Measurements from ENCODE around the gene CCDC85C. TPM values are rescaled to one million over a fixed set of nuclear protein-coding genes. Genes with fewer than 3 reads are reported as not detected.
A peak's percentile ranks its signal among the peaks of the same experiment; 100 is the strongest.

CCDC85C gene
- total RNA-seq, 1 donor from 2014 or later = 49.1 TPM

DNA sequence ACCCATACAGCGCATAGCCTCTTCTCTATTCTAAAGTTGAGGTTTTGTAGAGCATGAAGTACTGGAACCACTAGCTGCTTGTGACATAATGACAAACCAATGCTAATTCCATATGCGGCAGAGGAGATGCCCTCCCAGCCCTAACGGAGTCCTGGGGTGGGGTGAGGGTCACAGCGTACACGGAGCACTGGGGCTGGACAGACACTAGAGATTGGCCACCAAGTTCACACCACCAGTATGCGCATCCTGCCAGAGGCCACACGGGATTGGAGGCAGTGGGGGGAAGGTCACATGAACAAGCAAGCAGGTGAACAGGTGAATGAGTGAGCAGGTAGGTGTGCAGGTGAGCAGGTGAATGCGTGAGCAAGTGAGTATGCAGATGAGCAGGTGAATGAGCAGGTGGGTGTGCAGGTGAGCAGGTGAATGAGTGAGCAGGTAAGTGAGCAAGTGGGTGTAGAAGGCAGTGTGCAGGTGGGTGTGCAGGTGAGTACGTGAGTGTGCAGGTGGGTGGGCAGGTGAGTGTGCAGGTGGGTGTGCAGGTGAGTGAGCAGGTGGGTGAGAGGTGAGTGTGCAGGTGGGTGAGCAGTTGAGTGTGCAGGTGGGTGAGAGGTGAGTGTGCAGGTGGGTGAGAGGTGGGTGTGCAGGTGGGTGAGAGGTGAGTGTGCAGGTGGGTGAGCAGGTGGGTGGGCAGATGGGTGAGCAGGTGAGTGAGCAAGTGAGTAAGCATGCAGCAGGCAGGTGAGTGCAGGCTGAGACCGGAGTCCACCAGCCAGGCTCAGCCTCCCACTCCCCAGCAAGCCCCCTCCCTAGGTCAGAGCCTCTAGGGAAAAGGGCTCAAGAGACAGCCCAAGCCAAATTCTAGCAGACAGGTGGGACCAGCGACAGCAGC lies 52.7 kb downstream of the CCDC85C start:
- Mint-ChIP-seq H3K4me1 (ENCODE audit: unreplicated experiment) (peaks cover 50% of the 10 kb centered on the region), H3K4me3 (peak overlapping the region; percentile 15)
- TF ChIP-seq, protein P1, sequence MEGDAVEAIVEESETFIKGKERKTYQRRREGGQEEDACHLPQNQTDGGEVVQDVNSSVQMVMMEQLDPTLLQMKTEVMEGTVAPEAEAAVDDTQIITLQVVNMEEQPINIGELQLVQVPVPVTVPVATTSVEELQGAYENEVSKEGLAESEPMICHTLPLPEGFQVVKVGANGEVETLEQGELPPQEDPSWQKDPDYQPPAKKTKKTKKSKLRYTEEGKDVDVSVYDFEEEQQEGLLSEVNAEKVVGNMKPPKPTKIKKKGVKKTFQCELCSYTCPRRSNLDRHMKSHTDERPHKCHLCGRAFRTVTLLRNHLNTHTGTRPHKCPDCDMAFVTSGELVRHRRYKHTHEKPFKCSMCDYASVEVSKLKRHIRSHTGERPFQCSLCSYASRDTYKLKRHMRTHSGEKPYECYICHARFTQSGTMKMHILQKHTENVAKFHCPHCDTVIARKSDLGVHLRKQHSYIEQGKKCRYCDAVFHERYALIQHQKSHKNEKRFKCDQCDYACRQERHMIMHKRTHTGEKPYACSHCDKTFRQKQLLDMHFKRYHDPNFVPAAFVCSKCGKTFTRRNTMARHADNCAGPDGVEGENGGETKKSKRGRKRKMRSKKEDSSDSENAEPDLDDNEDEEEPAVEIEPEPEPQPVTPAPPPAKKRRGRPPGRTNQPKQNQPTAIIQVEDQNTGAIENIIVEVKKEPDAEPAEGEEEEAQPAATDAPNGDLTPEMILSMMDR (conservative IDR thresholded peaks at IDR 0.05) = no peak

DNA sequence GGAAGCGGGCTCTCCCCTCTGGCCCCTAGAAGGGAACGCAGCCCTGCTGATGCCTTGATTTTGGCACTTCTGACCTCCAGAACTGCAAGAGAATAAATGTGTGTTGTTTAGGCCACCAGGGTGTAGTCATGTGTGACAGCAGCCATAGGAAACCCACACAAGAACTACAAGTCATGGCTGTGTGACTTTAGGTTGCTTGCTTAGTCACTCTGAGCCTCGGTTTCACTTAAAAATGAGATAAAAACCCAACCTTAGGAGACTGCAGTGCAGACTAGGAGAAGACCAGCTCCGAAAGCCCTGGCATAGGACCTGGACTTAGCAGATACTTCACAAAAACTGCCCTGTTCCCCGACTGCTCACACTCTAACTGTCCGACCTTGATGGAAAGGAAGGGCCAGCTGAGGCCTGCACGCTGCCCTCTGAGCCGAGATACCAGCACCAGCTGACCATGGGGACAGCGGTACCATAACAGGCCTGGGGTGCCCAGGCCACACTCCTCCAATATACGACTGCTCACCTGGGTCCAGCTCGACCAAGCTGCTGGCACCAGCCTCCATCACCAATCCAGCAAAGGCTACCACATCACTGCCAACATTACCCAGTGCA lies 53.5 kb downstream of the CCDC85C start:
- Mint-ChIP-seq H3K36me3 (no peaks in the 10 kb centered on the region), H3K27me3 (no peaks in the 10 kb centered on the region), H3K4me3 (peak overlapping the region; percentile 15), H3K4me1 (ENCODE audit: unreplicated experiment) (peaks cover 54% of the 10 kb centered on the region), H3K9me3 (no peaks in the 10 kb centered on the region), H3K27ac (peak overlapping the region; percentile 82)
- TF ChIP-seq, protein P1 (conservative IDR thresholded peaks at IDR 0.05) = no peak
- DNase-seq (ENCODE audit: extremely low spot score, unreplicated experiment) = no peak

More for the DNA sequence above, 52.7 kb downstream of the CCDC85C start:
- Mint-ChIP-seq H3K27me3 (no peaks in the 10 kb centered on the region), H3K9me3 (no peaks in the 10 kb centered on the region), H3K36me3 (no peaks in the 10 kb centered on the region), H3K27ac (peak overlapping the region; percentile 82)
- no peak for DNase-seq (ENCODE audit: extremely low spot score, unreplicated experiment)

DNA sequence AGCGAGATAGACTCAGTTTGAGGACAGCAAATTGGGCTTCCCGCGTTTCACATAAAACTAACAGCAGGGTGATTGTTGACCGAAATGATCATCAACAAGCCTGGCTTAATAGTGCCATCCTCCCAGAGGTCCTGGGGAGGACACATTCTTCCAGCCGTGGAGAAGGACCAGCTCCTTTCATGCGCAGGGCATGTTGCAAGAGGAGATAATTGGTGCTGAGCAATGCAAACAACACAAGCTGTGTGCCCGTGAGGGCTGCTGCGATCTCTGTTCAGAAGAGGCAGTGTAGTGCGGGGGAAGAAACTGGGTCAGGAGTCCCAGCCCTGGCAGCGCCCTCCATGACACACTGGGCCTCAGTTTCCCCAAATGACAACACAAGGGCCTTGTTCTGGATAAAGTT lies 54.3 kb downstream of the CCDC85C start:
- H3K4me1 Mint-ChIP-seq (ENCODE audit: unreplicated experiment) = peaks cover 59% of the 10 kb centered on the region
- peak overlapping the region; percentile 31 for H3K4me3 Mint-ChIP-seq
- no peaks in the 10 kb centered on the region for H3K36me3 Mint-ChIP-seq
- TF ChIP-seq, protein P1 (conservative IDR thresholded peaks at IDR 0.05) = no peak
- no peaks in the 10 kb centered on the region for H3K9me3 Mint-ChIP-seq
- no peak overlapping the region for H3K27ac Mint-ChIP-seq
- DNase-seq (ENCODE audit: extremely low spot score, unreplicated experiment) = no peak
- no peaks in the 10 kb centered on the region for H3K27me3 Mint-ChIP-seq

DNA sequence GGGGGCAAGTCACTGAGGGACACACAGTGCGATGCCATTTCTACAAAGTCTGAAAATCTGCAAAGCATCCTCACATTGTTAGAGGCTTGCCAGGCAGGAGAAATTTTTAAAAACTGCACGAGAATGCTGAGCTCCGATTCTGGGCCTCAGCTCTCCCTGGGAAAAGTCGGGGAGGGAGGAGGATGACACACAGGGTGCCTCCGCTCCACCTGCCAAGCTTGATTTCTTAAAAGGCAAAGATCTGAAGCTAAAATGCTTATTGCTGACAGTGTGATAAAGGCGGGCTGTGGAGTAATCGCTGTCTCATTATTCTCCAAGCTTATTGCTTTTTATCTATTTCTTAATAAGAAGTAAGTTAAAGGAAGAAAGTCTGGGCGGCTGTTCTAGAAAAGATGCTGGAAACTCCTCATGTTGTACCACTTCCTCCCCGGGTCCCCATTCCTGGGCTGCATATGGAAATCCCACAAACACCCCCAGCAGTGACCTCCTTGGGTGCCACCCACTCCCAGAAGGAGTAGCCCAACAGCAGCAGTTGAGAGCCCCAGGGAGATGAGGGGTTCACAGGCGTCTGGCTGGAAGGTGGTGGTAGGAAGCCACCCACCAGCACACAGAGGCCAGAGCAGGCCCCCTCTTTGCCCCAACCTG lies 55.0 kb downstream of the CCDC85C start:
- H3K27me3 Mint-ChIP-seq = no peaks in the 10 kb centered on the region
- H3K4me3 Mint-ChIP-seq = no peak overlapping the region
- no peak for DNase-seq (ENCODE audit: extremely low spot score, unreplicated experiment)
- peaks cover 64% of the 10 kb centered on the region for H3K4me1 Mint-ChIP-seq (ENCODE audit: unreplicated experiment)
- no peaks in the 10 kb centered on the region for H3K9me3 Mint-ChIP-seq
- H3K27ac Mint-ChIP-seq = no peak overlapping the region
- TF ChIP-seq, protein P1 (conservative IDR thresholded peaks at IDR 0.05) = no peak
- H3K36me3 Mint-ChIP-seq = no peaks in the 10 kb centered on the region

DNA sequence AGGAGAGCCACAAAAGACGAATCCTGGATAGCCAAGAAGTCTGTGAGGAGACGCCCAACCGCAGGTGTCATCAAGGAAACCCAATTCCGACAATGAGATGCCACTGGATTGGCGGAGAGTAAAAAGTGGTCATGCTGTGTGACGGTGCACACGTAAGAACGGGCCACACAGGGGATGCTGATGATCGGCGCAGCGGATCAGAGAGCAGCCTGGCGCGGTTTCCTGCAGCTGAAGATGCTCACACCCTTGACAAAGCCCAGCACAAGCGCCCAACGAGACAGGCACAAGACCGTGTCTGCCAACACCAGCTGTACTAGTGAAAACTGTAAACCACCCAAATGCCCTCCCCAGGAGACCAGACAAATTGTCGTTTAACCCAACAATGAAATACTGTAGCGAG lies 55.8 kb downstream of the CCDC85C start:
- DNase-seq (ENCODE audit: extremely low spot score, unreplicated experiment) = no peak
- Mint-ChIP-seq H3K4me3 (no peak overlapping the region), H3K9me3 (no peaks in the 10 kb centered on the region), H3K4me1 (ENCODE audit: unreplicated experiment) (peaks cover 69% of the 10 kb centered on the region), H3K27ac (no peak overlapping the region), H3K36me3 (no peaks in the 10 kb centered on the region), H3K27me3 (no peaks in the 10 kb centered on the region)
- TF ChIP-seq, protein P1 (conservative IDR thresholded peaks at IDR 0.05) = no peak

Measured in type B pancreatic cell (in vitro differentiated cells).